Suppressor macrophage treated with lipopolysaccharide for 4 hours (primary cell): ENCODE results near the gene GTPBP4.
"Not testable (repeated sequence)": the region's sequence is repeated elsewhere in the genome, so short reads cannot be mapped to it uniquely, and the experiment has no call there.

ENCODE experiments used
- DNase-seq: peaks from one replicate; pipeline ENCODE4 v3.0.0-alpha.2; 2020

Gene GTPBP4

GRCh38 chr10:992871-993270 lies 4.6 kb downstream of the GTPBP4 start:
- DNase-seq, result peak; percentile 69

GRCh38 chr10:994836-995558 lies 6.8 kb downstream of the GTPBP4 start:
- DNase-seq, result no peak

GRCh38 chr10:995559-995926 lies 7.3 kb downstream of the GTPBP4 start:
- no peak for DNase-seq

- DNase-seq, result no peak
These were observed 7.8 kb downstream of the GTPBP4 start for GRCh38 chr10:996031-996430.

- no peak for DNase-seq
These were observed 9.2 kb downstream of the GTPBP4 start for GRCh38 chr10:997266-998022.

GRCh38 chr10:1002425-1003006 lies 14.3 kb downstream of the GTPBP4 start:
- DNase-seq, result no peak

GRCh38 chr10:1003884-1004670 lies 15.8 kb downstream of the GTPBP4 start:
- DNase-seq, result no peak

- DNase-seq, result no peak
These were observed 18.3 kb downstream of the GTPBP4 start for GRCh38 chr10:1006573-1006972.

GRCh38 chr10:1007583-1007982 lies 19.3 kb downstream of the GTPBP4 start:
- DNase-seq, result no peak

- no peak for DNase-seq
These were observed 20.8 kb downstream of the GTPBP4 start for GRCh38 chr10:1009071-1009494.

- not testable (repeated sequence) for DNase-seq
These were observed 21.7 kb downstream of the GTPBP4 start for GRCh38 chr10:1009947-1010346.

GRCh38 chr10:1010703-1011102 lies 22.5 kb downstream of the GTPBP4 start:
- DNase-seq, result no peak

GRCh38 chr10:1011696-1012095 lies 23.5 kb downstream of the GTPBP4 start:
- no peak for DNase-seq

GRCh38 chr10:1015688-1016087 lies 27.5 kb downstream of the GTPBP4 start:
- DNase-seq, result no peak

- no peak for DNase-seq
These were observed 31.1 kb downstream of the GTPBP4 start for GRCh38 chr10:1019362-1019761.

- DNase-seq, result no peak
These were observed 32.2 kb downstream of the GTPBP4 start for GRCh38 chr10:1020460-1020859.

- DNase-seq, result no peak
These were observed 32.7 kb downstream of the GTPBP4 start for GRCh38 chr10:1020958-1021357.

GRCh38 chr10:1022413-1022812 lies 34.2 kb downstream of the GTPBP4 start:
- no peak for DNase-seq

- DNase-seq, result no peak
These were observed 35.9 kb downstream of the GTPBP4 start for GRCh38 chr10:1024103-1024502.

- DNase-seq, result no peak
These were observed 37.4 kb downstream of the GTPBP4 start, which contains the start of gene IDI2 for GRCh38 chr10:1025683-1026082. Gene IDI2, minus strand, starts transcription at chr10:1025859. Its CDS starts 1,136 bp downstream, at chr10:1024723.

GRCh38 chr10:1026578-1026977 lies 38.3 kb downstream of the GTPBP4 start:
- DNase-seq, result no peak

GRCh38 chr10:1029838-1030237 lies 41.6 kb downstream of the GTPBP4 start:
- no peak for DNase-seq

- DNase-seq, result no peak
These were observed 45.4 kb downstream of the GTPBP4 start for GRCh38 chr10:1033601-1034000.
